HG03565 (cell line): ENCODE results near the gene TEX26.

Experiments
- ATAC-seq: cut with Tn5 transposase; IDR thresholded peaks from one replicate; pipeline ENCODE4 v1.9.1; 2021; ENCODE audit warnings: mild to moderate bottlenecking, moderate library complexity; ENCODE audit not compliant: unreplicated experiment

Gene TEX26

GRCh38 chr13:31011193-31011860, 78.9 kb downstream of the TEX26 start:
- no peak for ATAC-seq

GRCh38 chr13:31011901-31012654, 79.6 kb downstream of the TEX26 start:
- no peak for ATAC-seq

DNA sequence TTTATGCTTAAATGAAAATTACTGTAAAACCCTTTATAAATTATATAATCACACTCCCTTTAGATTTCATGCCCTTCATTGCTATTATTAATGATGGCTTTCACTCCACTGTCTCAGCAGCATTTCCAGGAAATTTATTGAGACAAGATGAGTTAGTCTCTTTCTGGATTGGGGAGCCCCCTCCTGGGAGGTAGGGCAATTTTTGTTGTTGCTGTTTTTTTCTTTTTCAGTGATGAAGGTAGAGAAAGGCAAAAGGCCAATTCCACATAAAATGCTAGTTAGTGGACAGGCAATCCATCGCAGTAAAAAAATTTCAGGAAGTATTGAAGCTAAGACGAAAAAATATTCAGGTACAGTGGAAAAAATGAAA, 80.2 kb downstream of the TEX26 start:
- ATAC-seq, result no peak

GRCh38 chr13:31014456-31014855, 82.0 kb downstream of the TEX26 start:
- no peak for ATAC-seq

- no peak for ATAC-seq
Observed at GRCh38 chr13:31015199-31015598, 82.7 kb downstream of the TEX26 start.

GRCh38 chr13:31016342-31017325, 84.2 kb downstream of the TEX26 start:
- no peak for ATAC-seq

GRCh38 chr13:31018511-31018910, 86.1 kb downstream of the TEX26 start:
- ATAC-seq, result no peak

GRCh38 chr13:31020996-31021395, 88.5 kb downstream of the TEX26 start:
- ATAC-seq, result no peak

- no peak for ATAC-seq
Observed at GRCh38 chr13:31022288-31022895, 89.9 kb downstream of the TEX26 start.

DNA sequence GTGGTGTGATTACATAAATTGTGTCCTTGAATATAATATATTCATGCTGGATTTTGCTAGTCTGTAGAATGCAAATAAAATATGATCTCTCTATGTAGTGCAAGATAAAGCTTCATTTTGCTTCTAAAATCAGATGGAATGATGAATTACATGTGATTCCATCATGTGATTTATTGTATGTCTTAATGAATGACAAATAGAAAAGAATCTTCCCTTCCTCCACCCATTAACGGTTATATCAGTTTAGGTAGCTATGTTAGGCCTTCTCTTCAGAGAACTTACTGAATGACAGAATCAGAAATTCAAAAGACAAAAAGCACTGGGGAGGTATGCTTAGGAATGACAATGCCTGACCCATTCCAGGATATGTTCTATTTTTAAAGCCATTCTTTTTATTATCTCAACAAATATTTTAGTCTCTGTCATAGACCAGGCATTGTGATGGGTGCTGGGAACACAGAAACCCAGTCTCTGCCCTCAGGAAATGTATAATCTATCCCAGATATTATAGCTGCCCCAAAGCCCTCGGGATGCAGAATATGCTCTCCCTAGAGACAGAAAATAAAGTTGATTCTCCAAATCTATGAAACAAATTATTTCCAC, 90.6 kb downstream of the TEX26 start:
- ATAC-seq, result no peak
